Urothelium cell line (cell line): ENCODE results near the gene QRSL1.
"Not testable (repeated sequence)": the region's sequence is repeated elsewhere in the genome, so short reads cannot be mapped to it uniquely, and the experiment has no call there.

Source experiments
- DNase-seq: peaks from one replicate; pipeline ENCODE4 v3.0.0; 2011; ENCODE audit warnings: low spot score, mixed read lengths
- FAIRE-seq: peaks from 2 replicates; lab custom pipeline; 2011; peaks lifted over from hg19 to GRCh38; lab: Jason Lieb, UNC

The QRSL1 gene

GRCh38 chr6:106620931-106621672, 8.3 kb upstream of the QRSL1 start:
- FAIRE-seq (no peak), DNase-seq (no peak)

- no peak for DNase-seq
- FAIRE-seq: no peak
Observed at GRCh38 chr6:106622412-106622811, 7.0 kb upstream of the QRSL1 start.

GRCh38 chr6:106623039-106623438, 6.3 kb upstream of the QRSL1 start:
- FAIRE-seq (no peak), DNase-seq (no peak)

- DNase-seq: no peak
- FAIRE-seq: no peak
Observed at GRCh38 chr6:106626485-106626884, 2.9 kb upstream of the QRSL1 start.

GRCh38 chr6:106627760-106628159, 1.6 kb upstream of the QRSL1 start:
- FAIRE-seq, DNase-seq: not testable (repeated sequence)

GRCh38 chr6:106628658-106629102, 698 bp upstream of the QRSL1 start:
- FAIRE-seq: no peak
- DNase-seq: no peak

- no peak for DNase-seq
- FAIRE-seq: no peak
Observed at GRCh38 chr6:106629859-106630163, 433 bp downstream of the QRSL1 start.

- no peak for FAIRE-seq
Observed at GRCh38 chr6:106630366-106630765, 988 bp downstream of the QRSL1 start.

GRCh38 chr6:106631346-106631745, 2.0 kb downstream of the QRSL1 start:
- FAIRE-seq: no peak
- no peak for DNase-seq

More at GRCh38 chr6:106630366-106630765, 988 bp downstream of the QRSL1 start:
- DNase-seq: no peak

- DNase-seq: no peak
- no peak for FAIRE-seq
Observed at GRCh38 chr6:106634565-106634964, 5.2 kb downstream of the QRSL1 start.

- no peak for DNase-seq
- no peak for FAIRE-seq
Observed at GRCh38 chr6:106637051-106637716, 7.8 kb downstream of the QRSL1 start.

- FAIRE-seq (no peak), DNase-seq (no peak)
Observed at GRCh38 chr6:106637717-106638341, 8.5 kb downstream of the QRSL1 start.

- no peak for FAIRE-seq
Observed at GRCh38 chr6:106639812-106640211, 10.4 kb downstream of the QRSL1 start.

GRCh38 chr6:106642476-106642875, 13.1 kb downstream of the QRSL1 start:
- DNase-seq (no peak), FAIRE-seq (no peak)

More at GRCh38 chr6:106639812-106640211, 10.4 kb downstream of the QRSL1 start:
- DNase-seq: no peak

- no peak for FAIRE-seq
- DNase-seq: no peak
Observed at GRCh38 chr6:106643061-106643460, 13.7 kb downstream of the QRSL1 start.

GRCh38 chr6:106648651-106649308, 19.4 kb downstream of the QRSL1 start:
- FAIRE-seq (no peak), DNase-seq (no peak)

- FAIRE-seq: no peak
- no peak for DNase-seq
Observed at GRCh38 chr6:106658469-106658868, 29.1 kb downstream of the QRSL1 start.

GRCh38 chr6:106659859-106660258, 30.5 kb downstream of the QRSL1 start:
- FAIRE-seq: no peak

GRCh38 chr6:106662458-106662857, 33.1 kb downstream of the QRSL1 start:
- DNase-seq (no peak), FAIRE-seq (no peak)

More at GRCh38 chr6:106659859-106660258, 30.5 kb downstream of the QRSL1 start:
- no peak for DNase-seq

GRCh38 chr6:106666282-106667021, 37.1 kb downstream of the QRSL1 start:
- DNase-seq: no peak
- FAIRE-seq: no peak

GRCh38 chr6:106667022-106667402, 37.6 kb downstream of the QRSL1 start:
- DNase-seq: no peak
- FAIRE-seq: no peak
